Glomerular endothelial cell (primary cell): Measurements from ENCODE around the gene TRIP6. TPM values are rescaled to one million over a fixed set of nuclear protein-coding genes. Genes with fewer than 3 reads are reported as not detected.

Source experiments
- DNase-seq: peaks from one replicate; pipeline ENCODE4 v3.0.0-alpha.2; 2011; ENCODE audit warnings: low read depth, low spot score; ENCODE audit errors: extremely low read depth
- total RNA-seq: library from RNA; depleted of rRNA; stranded (reverse); fragments of >200 nt; gene quantifications from 2 replicates; pipeline ENCODE4 v1.2.3, GENCODE V29; 2015

TRIP6 gene
- total RNA-seq: 73.7 and 99.9 TPM in 2 replicates

- no peak for DNase-seq
Observed at GRCh38 chr7:100867040-100867775, at the start of gene TRIP6. TRIP6 (plus strand) TSS chr7:100867387; CDS start chr7:100867498, 111 bp downstream.

- no peak for DNase-seq
Observed at GRCh38 chr7:100818366-100818765, 48.8 kb upstream of the TRIP6 start.

- no peak for DNase-seq
Observed at GRCh38 chr7:100818825-100819224, 48.4 kb upstream of the TRIP6 start.

GRCh38 chr7:100819586-100819985 lies 47.6 kb upstream of the TRIP6 start:
- DNase-seq: no peak

- DNase-seq: no peak
Observed at GRCh38 chr7:100822236-100823139, 44.7 kb upstream of the TRIP6 start.

- no peak for DNase-seq
Observed at GRCh38 chr7:100823140-100823525, 44.1 kb upstream of the TRIP6 start.

GRCh38 chr7:100823534-100823933 lies 43.7 kb upstream of the TRIP6 start:
- no peak for DNase-seq

GRCh38 chr7:100824499-100825214 lies 42.5 kb upstream of the TRIP6 start:
- DNase-seq: no peak

- no peak for DNase-seq
Observed at GRCh38 chr7:100825215-100825671, 41.9 kb upstream of the TRIP6 start.

- no peak for DNase-seq
Observed at GRCh38 chr7:100825751-100826513, 41.3 kb upstream of the TRIP6 start.

- no peak for DNase-seq
Observed at GRCh38 chr7:100826514-100827329, 40.5 kb upstream of the TRIP6 start.

GRCh38 chr7:100827330-100828226 lies 39.6 kb upstream of the TRIP6 start, which contains the start of gene EPHB4:
EPHB4 (minus strand) TSS chr7:100827523; CDS start chr7:100827030, 493 bp downstream.
- no peak for DNase-seq

GRCh38 chr7:100829150-100829716 lies 38.0 kb upstream of the TRIP6 start:
- DNase-seq: peak; percentile 82

- no peak for DNase-seq
Observed at GRCh38 chr7:100830396-100830795, 36.8 kb upstream of the TRIP6 start.

GRCh38 chr7:100832281-100832633 lies 34.9 kb upstream of the TRIP6 start:
- DNase-seq: no peak

- no peak for DNase-seq
Observed at GRCh38 chr7:100835903-100836811, 31.0 kb upstream of the TRIP6 start.

GRCh38 chr7:100836812-100837098 lies 30.4 kb upstream of the TRIP6 start:
- no peak for DNase-seq
